Osteoblast (primary cell): ENCODE data around the gene ASB17. TPM values are rescaled to one million over a fixed set of nuclear protein-coding genes. Genes with fewer than 3 reads are reported as not detected.
"Not testable (repeated sequence)": the region's sequence is repeated elsewhere in the genome, so short reads cannot be mapped to it uniquely, and the experiment has no call there.

Experiments used
- DNase-seq: peaks from one replicate; pipeline ENCODE4 v3.0.0; 2011; ENCODE audit warnings: low spot score, mixed read lengths; ENCODE audit not compliant: insufficient read length; ENCODE audit errors: missing footprints
- H2AFZ ChIP-seq: 2 replicates; pipeline ENCODE4 v1.6.0; 2011; ENCODE audit warnings: mild to moderate bottlenecking, low read length
- H3K27ac ChIP-seq: 2 replicates; pipeline ENCODE4 v1.5.1; 2011; ENCODE audit warnings: mild to moderate bottlenecking, low read depth, low read length, moderate library complexity
- H3K27me3 ChIP-seq: 2 replicates; pipeline ENCODE4 v1.6.0; 2012; ENCODE audit warnings: mild to moderate bottlenecking, control low read depth, inconsistent platforms, low read length, moderate library complexity; ENCODE audit not compliant: insufficient read depth
- H3K36me3 ChIP-seq: 2 replicates; pipeline ENCODE4 v1.5.1; 2011; ENCODE audit warnings: mild to moderate bottlenecking, low read length, control low read depth, moderate library complexity; ENCODE audit not compliant: insufficient read depth
- H3K4me1 ChIP-seq: 2 replicates; pipeline ENCODE4 v1.5.1; 2011; ENCODE audit warnings: mild to moderate bottlenecking, low read length, control low read depth, moderate library complexity; ENCODE audit not compliant: insufficient read depth
- H3K4me2 ChIP-seq: 2 replicates; pipeline ENCODE4 v1.6.0; 2011; ENCODE audit warnings: mild to moderate bottlenecking, low read length; ENCODE audit not compliant: insufficient read depth
- H3K4me3 ChIP-seq: fragments of 200-600 bp; sonication (generic); 3 replicates; pipeline ENCODE4 v1.5.1; 2012; ENCODE audit warnings: mild to moderate bottlenecking, low read length, inconsistent platforms; ENCODE audit not compliant: insufficient read depth
- H3K79me2 ChIP-seq: 2 replicates; pipeline ENCODE4 v1.6.0; 2012; ENCODE audit warnings: mild to moderate bottlenecking, low read length, control low read depth, inconsistent platforms; ENCODE audit not compliant: insufficient read depth
- H3K9me3 ChIP-seq: 2 replicates; pipeline ENCODE4 v1.5.1; 2011; ENCODE audit warnings: low read depth, low read length, control low read depth
- H4K20me1 ChIP-seq: 2 replicates; pipeline ENCODE4 v1.6.0; 2012; ENCODE audit warnings: mild to moderate bottlenecking, low read length, control low read depth; ENCODE audit not compliant: insufficient read depth
- CTCF ChIP-seq: IDR thresholded peaks from 2 replicates; pipeline ENCODE4 v1.5.1; 2011; ENCODE audit warnings: mild to moderate bottlenecking, low read depth, low read length, moderate library complexity; ENCODE audit errors: extremely low read depth
- total RNA-seq: library from RNA; depleted of rRNA; stranded (reverse); fragments of >200 nt; gene quantifications from 2 replicates; pipeline ENCODE4 v1.2.3, GENCODE V29; 2012

The ASB17 gene
- total RNA-seq, 1 donor, result not detected

GRCh38 chr1:75953461-75953860 is 21.3 kb upstream of the ASB17 start:
- Histone ChIP-seq H3K36me3 (no peaks in the 10 kb centered on the region), H3K9me3 (no peaks in the 10 kb centered on the region), H4K20me1 (no peaks in the 10 kb centered on the region), H3K79me2 (no peaks in the 10 kb centered on the region), H3K4me1 (no peaks in the 10 kb centered on the region), H3K27ac (no peak overlapping the region), H3K4me2 (no peak overlapping the region), H3K4me3 (no peak overlapping the region), H3K27me3 (no peaks in the 10 kb centered on the region), H2AFZ (no peak overlapping the region)
- no peak for TF ChIP-seq CTCF
- DNase-seq, result no peak

- no peak for DNase-seq
- Histone ChIP-seq H3K4me3 (no peak overlapping the region), H3K27me3 (no peaks in the 10 kb centered on the region)
Measured at GRCh38 chr1:75952016-75952415, 19.8 kb upstream of the ASB17 start.

GRCh38 chr1:75950176-75950575 is 18.0 kb upstream of the ASB17 start:
- H3K27me3 ChIP-seq, result no peaks in the 10 kb centered on the region
- no peak overlapping the region for H3K4me2 ChIP-seq
- H3K9me3 ChIP-seq, result no peaks in the 10 kb centered on the region
- no peak overlapping the region for H3K27ac ChIP-seq
- H3K4me1 ChIP-seq, result no peaks in the 10 kb centered on the region
- no peak overlapping the region for H3K4me3 ChIP-seq
- no peak for TF ChIP-seq CTCF
- H2AFZ ChIP-seq, result no peak overlapping the region
- no peaks in the 10 kb centered on the region for H3K79me2 ChIP-seq
- no peaks in the 10 kb centered on the region for H4K20me1 ChIP-seq
- DNase-seq, result no peak
- no peaks in the 10 kb centered on the region for H3K36me3 ChIP-seq

More at GRCh38 chr1:75952016-75952415, 19.8 kb upstream of the ASB17 start:
- Histone ChIP-seq H3K79me2 (no peaks in the 10 kb centered on the region), H2AFZ (no peak overlapping the region), H3K36me3 (no peaks in the 10 kb centered on the region), H3K9me3 (no peaks in the 10 kb centered on the region), H4K20me1 (no peaks in the 10 kb centered on the region), H3K27ac (no peak overlapping the region), H3K4me1 (no peaks in the 10 kb centered on the region), H3K4me2 (no peak overlapping the region)
- TF ChIP-seq CTCF, result no peak

- H2AFZ ChIP-seq, H3K36me3 ChIP-seq, H3K4me3 ChIP-seq, DNase-seq, H3K79me2 ChIP-seq, H3K4me1 ChIP-seq, H3K27ac ChIP-seq, H4K20me1 ChIP-seq, H3K9me3 ChIP-seq, H3K4me2 ChIP-seq, H3K27me3 ChIP-seq: not testable (repeated sequence)
Measured at GRCh38 chr1:75943037-75943436, 10.8 kb upstream of the ASB17 start.
